H9 (cell line): ENCODE measurements around the gene JAKMIP1. TPM values are rescaled to one million over a fixed set of nuclear protein-coding genes. Genes with fewer than 3 reads are reported as not detected.
A peak's percentile ranks its signal among the peaks of the same experiment; 100 is the strongest.

Experiments used
- DNase-seq: peaks from one replicate; pipeline ENCODE4 v3.0.0-alpha.2; 2017
- H2AFZ ChIP-seq: one replicate; pipeline ENCODE4 v1.6.1; 2013; ENCODE audit warnings: mild to moderate bottlenecking, low read length, control low read depth, moderate library complexity
- H2AK5ac ChIP-seq: 2 replicates; pipeline ENCODE4 v1.6.1; 2013; ENCODE audit warnings: low read length, control low read depth, mixed read lengths; ENCODE audit not compliant: insufficient read length
- H2BK120ac ChIP-seq: one replicate; pipeline ENCODE4 v1.6.1; 2013; ENCODE audit warnings: low read depth, mild to moderate bottlenecking, low read length, control low read depth, inconsistent platforms; ENCODE audit not compliant: poor library complexity, severe bottlenecking
- H2BK12ac ChIP-seq: 2 replicates; pipeline ENCODE4 v1.6.1; 2013; ENCODE audit warnings: low read length, control low read depth, mixed read lengths, low read depth; ENCODE audit not compliant: insufficient read length
- H2BK15ac ChIP-seq: 2 replicates; pipeline ENCODE4 v1.6.1; 2013; ENCODE audit warnings: low read depth, low read length, control low read depth
- H2BK20ac ChIP-seq: one replicate; pipeline ENCODE4 v1.6.1; 2013; ENCODE audit warnings: low read depth, mild to moderate bottlenecking, low read length, control low read depth, inconsistent platforms; ENCODE audit not compliant: poor library complexity, severe bottlenecking
- H2BK5ac ChIP-seq: 2 replicates; pipeline ENCODE4 v1.6.1; 2013; ENCODE audit warnings: low read length, control low read depth, mixed read lengths; ENCODE audit not compliant: insufficient read length
- H3K14ac ChIP-seq: 2 replicates; pipeline ENCODE4 v1.6.1; 2013; ENCODE audit warnings: low read length, control low read depth; ENCODE audit not compliant: insufficient read depth
- H3K18ac ChIP-seq: 2 replicates; pipeline ENCODE4 v1.6.1; 2013; ENCODE audit warnings: low read depth, mild to moderate bottlenecking, mixed read lengths, low read length, control low read depth; ENCODE audit not compliant: insufficient read length
- H3K23ac ChIP-seq: 2 replicates; pipeline ENCODE4 v1.6.1; 2013; ENCODE audit warnings: low read length, control low read depth, mixed read lengths, low read depth; ENCODE audit not compliant: insufficient read length
- H3K23me2 ChIP-seq: 2 replicates; pipeline ENCODE4 v1.6.1; 2013; ENCODE audit warnings: low read depth, mild to moderate bottlenecking, mixed read lengths, low read length, control low read depth; ENCODE audit not compliant: insufficient read length, poor library complexity, severe bottlenecking
- H3K27ac ChIP-seq: 2 replicates; pipeline ENCODE4 v1.5.1; 2013; ENCODE audit warnings: low read length, control low read depth, mixed read lengths, low read depth; ENCODE audit not compliant: insufficient read length
- H3K27me3 ChIP-seq: 2 replicates; pipeline ENCODE4 v1.6.1; 2013; ENCODE audit warnings: low read length, control low read depth, inconsistent platforms; ENCODE audit not compliant: insufficient read depth
- H3K4ac ChIP-seq: 2 replicates; pipeline ENCODE4 v1.6.1; 2013; ENCODE audit warnings: low read depth, mild to moderate bottlenecking, control low read depth, inconsistent platforms, low read length, moderate library complexity
- H3K4me1 ChIP-seq: 2 replicates; pipeline ENCODE4 v1.6.1; 2013; ENCODE audit warnings: low read length, control low read depth, inconsistent platforms; ENCODE audit not compliant: insufficient read depth
- H3K4me2 ChIP-seq: 2 replicates; pipeline ENCODE4 v1.6.1; 2013; ENCODE audit warnings: low read length, control low read depth, mixed read lengths; ENCODE audit not compliant: insufficient read length, insufficient read depth
- H3K56ac ChIP-seq: 2 replicates; pipeline ENCODE4 v1.6.1; 2013; ENCODE audit warnings: low read depth, mild to moderate bottlenecking, mixed read lengths, low read length, control low read depth; ENCODE audit not compliant: insufficient read length
- H3K79me1 ChIP-seq: 2 replicates; pipeline ENCODE4 v1.6.1; 2013; ENCODE audit warnings: low read depth, mild to moderate bottlenecking, moderate library complexity, low read length, control low read depth, inconsistent platforms; ENCODE audit not compliant: insufficient read depth, poor library complexity, severe bottlenecking
- H3K79me2 ChIP-seq: 2 replicates; pipeline ENCODE4 v1.6.1; 2013; ENCODE audit warnings: low read length, control low read depth, inconsistent platforms; ENCODE audit not compliant: insufficient read depth
- H3K9ac ChIP-seq: 2 replicates; pipeline ENCODE4 v1.6.1; 2013; ENCODE audit warnings: low read length, control low read depth, mixed read lengths; ENCODE audit not compliant: insufficient read length; ENCODE audit errors: extremely low read depth
- H3K9me3 ChIP-seq: one replicate; pipeline ENCODE4 v1.6.1; 2013; ENCODE audit warnings: low read depth, low read length, inconsistent platforms; ENCODE audit not compliant: control insufficient read depth
- H3T11ph ChIP-seq: one replicate; pipeline ENCODE4 v1.6.1; 2013; ENCODE audit warnings: mild to moderate bottlenecking, low read length, control low read depth, inconsistent platforms
- H4K20me1 ChIP-seq: one replicate; pipeline ENCODE4 v1.6.1; 2013; ENCODE audit not compliant: control insufficient read depth, insufficient read length, insufficient read depth
- H4K5ac ChIP-seq: 2 replicates; pipeline ENCODE4 v1.6.1; 2013; ENCODE audit warnings: low read depth, mild to moderate bottlenecking, mixed read lengths, low read length, control low read depth; ENCODE audit not compliant: insufficient read length
- H4K8ac ChIP-seq: replicated peaks from 2 replicates; pipeline ENCODE4 v1.6.1; 2013; ENCODE audit warnings: low read length, control low read depth, mixed read lengths, low read depth; ENCODE audit not compliant: insufficient read length
- H4K91ac ChIP-seq: 2 replicates; pipeline ENCODE4 v1.6.1; 2013; ENCODE audit warnings: low read depth, mild to moderate bottlenecking, moderate library complexity, mixed read lengths, low read length, control low read depth; ENCODE audit not compliant: insufficient read length
- H3K27ac Mint-ChIP-seq, 3 experiments: 2 replicates in 2 of 3; 3 replicates in 1 of 3; pipeline ENCODE4 v1.8.0; 2020 to 2021; ENCODE audit warnings: mixed read lengths in 3 of 3, mild to moderate bottlenecking in 1 of 3, moderate library complexity in 1 of 3
- H3K27me3 Mint-ChIP-seq: 2 replicates; pipeline ENCODE4 v1.8.0; 2021; ENCODE audit warnings: low read depth, mild to moderate bottlenecking, moderate library complexity, mixed read lengths
- H3K36me3 Mint-ChIP-seq, 3 experiments: 2 replicates in 2 of 3; 3 replicates in 1 of 3; pipeline ENCODE4 v1.8.0; 2020 to 2021; ENCODE audit warnings: low read depth in 3 of 3, mixed read lengths in 3 of 3; ENCODE audit not compliant: insufficient read depth in 1 of 3
- H3K4me1 Mint-ChIP-seq, 2 experiments: 2 replicates each; pipeline ENCODE4 v1.8.0; 2020; ENCODE audit warnings: mixed read lengths in 2 of 2
- H3K4me3 Mint-ChIP-seq, 2 experiments: 2 replicates in 1 of 2; 3 replicates in 1 of 2; pipeline ENCODE4 v1.8.0; 2020 to 2021; ENCODE audit warnings: mild to moderate bottlenecking in 2 of 2, mixed read lengths in 2 of 2, moderate library complexity in 1 of 2
- H3K9me3 Mint-ChIP-seq, 2 experiments: 2 replicates in 1 of 2; 3 replicates in 1 of 2; pipeline ENCODE4 v1.8.0; 2020; ENCODE audit warnings: mild to moderate bottlenecking in 2 of 2, mixed read lengths in 2 of 2, moderate library complexity in 1 of 2
- WGBS: extraction: QIAGEN DNeasy Blood & Tissue Kit; methylation state at CpG from one replicate; pipeline ENCODE4 v1.1.7; 2013; ENCODE audit warnings: missing lambda C conversion rate, low lambda C conversion rate, mixed read lengths; ENCODE audit not compliant: insufficient read length; ENCODE audit errors: extremely low coverage; 5-methylcytosine and 5-hydroxymethylcytosine counted together
- total RNA-seq: library from RNA; stranded (reverse); gene quantifications from 2 replicates; pipeline ENCODE4 v1.2.1, GENCODE V29; 2021
- TF ChIP-seq, protein P1 (sequence below): fragments of 200-600 bp; sonication (generic); conservative IDR thresholded peaks from 3 replicates; pipeline ENCODE4 v1.8.0; 2021; ENCODE audit warnings: antibody characterized with exemption, mild to moderate bottlenecking

JAKMIP1 gene
- total RNA-seq, 1 experiment from 2014 or later = 1.5 TPM

GRCh38 chr4:6229671-6230501 is 29.5 kb upstream of the JAKMIP1 start:
- Histone ChIP-seq H4K91ac (no peak overlapping the region), H2BK15ac (no peak overlapping the region), H3K79me2 (no peaks in the 10 kb centered on the region), H3K23me2 (no peaks in the 10 kb centered on the region), H3K4me2 (no peak overlapping the region), H3K9me3 (no peaks in the 10 kb centered on the region), H3T11ph (no peak overlapping the region), H3K23ac (no peak overlapping the region), H3K4ac (no peak overlapping the region), H3K18ac (no peak overlapping the region), H2AK5ac (no peak overlapping the region), H3K79me1 (no peaks in the 10 kb centered on the region), H2AFZ (no peak overlapping the region), H2BK120ac (no peak overlapping the region), H3K27ac (no peak overlapping the region), H2BK20ac (no peak overlapping the region), H3K4me1 (no peaks in the 10 kb centered on the region), H2BK5ac (no peak overlapping the region), H3K56ac (no peak overlapping the region), H4K20me1 (no peaks in the 10 kb centered on the region), H3K9ac (no peak overlapping the region), H4K5ac (no peak overlapping the region), H4K8ac (no peak overlapping the region), H2BK12ac (no peak overlapping the region), H3K27me3 (no peaks in the 10 kb centered on the region), H3K14ac (no peak overlapping the region)
- Mint-ChIP-seq H3K27me3 (peaks cover 2% of the 10 kb centered on the region; the same call in 1 of the 2 replicates), H3K4me3 (no peak overlapping the region), H3K9me3 (no peaks in the 10 kb centered on the region), H3K36me3 (no peaks in the 10 kb centered on the region), H3K4me1 (peaks cover 3 to 17% of the 10 kb centered on the region in 2 experiments; a peak in 2 of 4 replicates), H3K27ac (peak overlapping the region in 1 of 3 experiments; percentile 16; a peak in 1 of 7 replicates)
- no CpG with 5 or more reads among the region's 18 CpGs for WGBS
- TF ChIP-seq, protein P1, sequence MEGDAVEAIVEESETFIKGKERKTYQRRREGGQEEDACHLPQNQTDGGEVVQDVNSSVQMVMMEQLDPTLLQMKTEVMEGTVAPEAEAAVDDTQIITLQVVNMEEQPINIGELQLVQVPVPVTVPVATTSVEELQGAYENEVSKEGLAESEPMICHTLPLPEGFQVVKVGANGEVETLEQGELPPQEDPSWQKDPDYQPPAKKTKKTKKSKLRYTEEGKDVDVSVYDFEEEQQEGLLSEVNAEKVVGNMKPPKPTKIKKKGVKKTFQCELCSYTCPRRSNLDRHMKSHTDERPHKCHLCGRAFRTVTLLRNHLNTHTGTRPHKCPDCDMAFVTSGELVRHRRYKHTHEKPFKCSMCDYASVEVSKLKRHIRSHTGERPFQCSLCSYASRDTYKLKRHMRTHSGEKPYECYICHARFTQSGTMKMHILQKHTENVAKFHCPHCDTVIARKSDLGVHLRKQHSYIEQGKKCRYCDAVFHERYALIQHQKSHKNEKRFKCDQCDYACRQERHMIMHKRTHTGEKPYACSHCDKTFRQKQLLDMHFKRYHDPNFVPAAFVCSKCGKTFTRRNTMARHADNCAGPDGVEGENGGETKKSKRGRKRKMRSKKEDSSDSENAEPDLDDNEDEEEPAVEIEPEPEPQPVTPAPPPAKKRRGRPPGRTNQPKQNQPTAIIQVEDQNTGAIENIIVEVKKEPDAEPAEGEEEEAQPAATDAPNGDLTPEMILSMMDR = no peak
- DNase-seq = peak; percentile 15
